Panc1 (cell line): ENCODE measurements around the gene GSX2. TPM values are rescaled to one million over a fixed set of nuclear protein-coding genes. Genes with fewer than 3 reads are reported as not detected.

Experiments used
- ATAC-seq: fragments of 200-7000 bp; cut with Tn5 transposase; 2 replicates; pipeline ENCODE4 v1.9.1; 2020; ENCODE audit warnings: mild to moderate bottlenecking, moderate library complexity
- BruUV-seq: library from RNA; stranded (reverse); fragments of 400-500 nt; replicated peaks from 2 replicates; lab custom pipeline; 2021; lab: Mats Ljungman, UMichigan
- CTCF ChIA-PET: fragments of 300-600 bp; sonication (Branson Sonifier 250); formaldehyde crosslinking; loops from one replicate; lab custom pipeline; 2022; ENCODE audit warnings: antibody characterized with exemption; lab: Charles Lee
- POLR2A ChIA-PET: fragments of 300-600 bp; sonication (Branson Sonifier 250); formaldehyde crosslinking; loops from one replicate; lab custom pipeline; 2022; ENCODE audit warnings: antibody characterized with exemption; lab: Charles Lee
- DNase-seq: peaks from one replicate; pipeline ENCODE4 v3.0.0-alpha.2; 2010; ENCODE audit warnings: low read depth, low spot score
- H3K27ac ChIP-seq: 2 replicates; pipeline ENCODE4 v1.5.1; 2011; ENCODE audit warnings: mild to moderate bottlenecking, low read length, inconsistent platforms
- H3K27me3 ChIP-seq: fragments of 200-500 bp; sonication (Bioruptor generic); 2 replicates; pipeline ENCODE4 v1.6.0; 2014; ENCODE audit warnings: low read length, inconsistent platforms; ENCODE audit not compliant: control insufficient read depth, insufficient read depth
- H3K36me3 ChIP-seq: fragments of 200-500 bp; sonication (Bioruptor generic); 2 replicates; pipeline ENCODE4 v1.5.1; 2014; ENCODE audit warnings: inconsistent platforms, mild to moderate bottlenecking, low read length, moderate library complexity; ENCODE audit not compliant: control insufficient read depth, insufficient read depth
- H3K4me1 ChIP-seq: 2 replicates; pipeline ENCODE4 v1.5.1; 2011; ENCODE audit warnings: inconsistent platforms, mild to moderate bottlenecking, low read length, moderate library complexity; ENCODE audit not compliant: control insufficient read depth, insufficient read depth
- H3K4me3 ChIP-seq, 2 experiments: 2 replicates each; pipeline ENCODE4 v1.5.1; 2011 to 2012; ENCODE audit warnings: low read depth in 2 of 2, low read length in 2 of 2, mild to moderate bottlenecking in 2 of 2, inconsistent platforms in 1 of 2, moderate library complexity in 1 of 2
- H3K9me3 ChIP-seq: fragments of 200-500 bp; sonication (Bioruptor generic); 2 replicates; pipeline ENCODE4 v1.5.1; 2014; ENCODE audit warnings: low read depth, mild to moderate bottlenecking, inconsistent platforms, low read length, moderate library complexity; ENCODE audit not compliant: control insufficient read depth, insufficient read depth
- POLR2AphosphoS5 ChIP-seq: IDR thresholded peaks from 2 replicates; pipeline ENCODE4 v1.6.1; 2012; ENCODE audit warnings: mild to moderate bottlenecking, low read depth, low read length, moderate library complexity
- SIN3A ChIP-seq: IDR thresholded peaks from 2 replicates; pipeline ENCODE4 v1.6.1; 2012; ENCODE audit warnings: low read depth, mild to moderate bottlenecking, low read length, moderate library complexity, borderline replicate concordance; ENCODE audit not compliant: insufficient read depth
- TCF7L2 ChIP-seq: IDR thresholded peaks from 2 replicates; pipeline ENCODE4 v1.6.1; 2011; ENCODE audit warnings: mild to moderate bottlenecking, low read depth, low read length, inconsistent platforms
- in situ Hi-C: cut with HindIII; loops from 2 replicates; pipeline ENCODE4 v1.10.0; 2016; ENCODE audit warnings: low sequenced_read_pairs, low pct_unique_long_range_greater_than_20kb
- intact Hi-C: fragments of 100-400 bp; cut with micrococcal nuclease; formaldehyde crosslinking; loops from one replicate; pipeline ENCODE4 v1.10.0; 2022; ENCODE audit not compliant: unreplicated experiment
- total RNA-seq: library from RNA; stranded (reverse); gene quantifications from one replicate; pipeline ENCODE4 v1.2.1, GENCODE V29; 2021; ENCODE audit not compliant: unreplicated experiment
- TF ChIP-seq, protein P1 (sequence below), 2 experiments: IDR thresholded peaks; 2 replicates each; pipeline ENCODE4 v1.6.1; 2011 to 2012; ENCODE audit warnings: low read depth in 2 of 2, control low read depth in 1 of 2, low read length in 1 of 2, mild to moderate bottlenecking in 1 of 2, moderate library complexity in 1 of 2; ENCODE audit not compliant: insufficient read depth in 1 of 2
- TF ChIP-seq, protein P2 (sequence below): fragments of 450-650 bp; IDR thresholded peaks from 2 replicates; pipeline ENCODE4 v1.5.1; 2017; ENCODE audit warnings: mild to moderate bottlenecking

The GSX2 gene
- total RNA-seq, 1 experiment from 2014 or later, result not detected

DNA sequence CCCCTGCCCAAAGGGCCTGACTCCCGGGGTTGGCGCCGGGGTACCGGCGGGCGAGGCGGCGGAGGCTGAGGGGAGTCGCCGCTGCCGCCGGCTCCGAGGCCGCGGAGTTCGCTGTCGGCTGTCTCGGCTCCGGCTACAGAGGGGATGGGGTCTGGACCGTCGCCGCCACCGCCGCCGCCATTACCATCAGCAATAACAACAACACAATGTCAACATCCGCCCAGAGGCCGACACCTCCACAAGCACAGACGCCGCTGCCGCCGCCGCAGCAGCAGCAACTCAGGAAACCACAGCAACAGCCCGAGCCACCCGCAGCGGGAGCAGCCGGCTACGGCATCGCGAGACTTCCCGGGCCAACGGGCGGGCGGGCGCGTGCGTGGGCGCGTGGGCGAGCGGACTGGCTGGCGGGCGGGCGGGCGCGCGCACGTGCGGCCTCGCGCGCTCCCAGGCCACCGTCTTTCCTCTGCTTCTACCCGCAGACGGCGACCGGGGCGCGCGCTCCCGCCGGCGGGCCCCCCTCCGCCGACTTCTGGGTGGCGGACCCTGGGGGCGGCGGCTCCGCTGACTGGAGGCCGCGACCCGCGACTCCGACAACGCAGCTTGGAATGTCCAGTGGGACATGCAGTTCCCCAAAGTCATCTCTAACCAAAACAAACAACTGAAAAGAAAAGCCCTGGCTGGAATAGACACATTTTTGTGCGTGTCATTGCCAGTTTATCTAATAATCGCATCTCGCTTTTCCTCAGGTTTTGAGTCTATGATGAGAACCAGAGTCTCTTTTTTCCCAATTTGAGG is 35.4 kb upstream of the GSX2 start, which contains the start of gene CHIC2:
TSS of gene CHIC2 (minus strand) at position 289 of the 795 bp plus-strand sequence. CDS start 305 bp downstream, outside the sequence.
- Histone ChIP-seq H3K27me3 (no peaks in the 10 kb centered on the region), H3K27ac (peak within 1 kb of the TSS; percentile 89), H3K36me3 (no peaks in the 10 kb centered on the region; the same call in 1 of the 2 replicates), H3K4me3 (peak within 1 kb of the TSS; percentile 80 to 90), H3K4me1 (peaks cover 15% of the 10 kb centered on the region), H3K9me3 (no peaks in the 10 kb centered on the region)
- ATAC-seq, result peak; percentile 95
- DNase-seq, result no peak
- CTCF ChIA-PET, result no interaction called here
- TF ChIP-seq, protein P1, sequence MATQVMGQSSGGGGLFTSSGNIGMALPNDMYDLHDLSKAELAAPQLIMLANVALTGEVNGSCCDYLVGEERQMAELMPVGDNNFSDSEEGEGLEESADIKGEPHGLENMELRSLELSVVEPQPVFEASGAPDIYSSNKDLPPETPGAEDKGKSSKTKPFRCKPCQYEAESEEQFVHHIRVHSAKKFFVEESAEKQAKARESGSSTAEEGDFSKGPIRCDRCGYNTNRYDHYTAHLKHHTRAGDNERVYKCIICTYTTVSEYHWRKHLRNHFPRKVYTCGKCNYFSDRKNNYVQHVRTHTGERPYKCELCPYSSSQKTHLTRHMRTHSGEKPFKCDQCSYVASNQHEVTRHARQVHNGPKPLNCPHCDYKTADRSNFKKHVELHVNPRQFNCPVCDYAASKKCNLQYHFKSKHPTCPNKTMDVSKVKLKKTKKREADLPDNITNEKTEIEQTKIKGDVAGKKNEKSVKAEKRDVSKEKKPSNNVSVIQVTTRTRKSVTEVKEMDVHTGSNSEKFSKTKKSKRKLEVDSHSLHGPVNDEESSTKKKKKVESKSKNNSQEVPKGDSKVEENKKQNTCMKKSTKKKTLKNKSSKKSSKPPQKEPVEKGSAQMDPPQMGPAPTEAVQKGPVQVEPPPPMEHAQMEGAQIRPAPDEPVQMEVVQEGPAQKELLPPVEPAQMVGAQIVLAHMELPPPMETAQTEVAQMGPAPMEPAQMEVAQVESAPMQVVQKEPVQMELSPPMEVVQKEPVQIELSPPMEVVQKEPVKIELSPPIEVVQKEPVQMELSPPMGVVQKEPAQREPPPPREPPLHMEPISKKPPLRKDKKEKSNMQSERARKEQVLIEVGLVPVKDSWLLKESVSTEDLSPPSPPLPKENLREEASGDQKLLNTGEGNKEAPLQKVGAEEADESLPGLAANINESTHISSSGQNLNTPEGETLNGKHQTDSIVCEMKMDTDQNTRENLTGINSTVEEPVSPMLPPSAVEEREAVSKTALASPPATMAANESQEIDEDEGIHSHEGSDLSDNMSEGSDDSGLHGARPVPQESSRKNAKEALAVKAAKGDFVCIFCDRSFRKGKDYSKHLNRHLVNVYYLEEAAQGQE (IDR thresholded peaks at IDR 0.05; ENCODE audit: insufficient read depth in 1 of 2, low read depth in 2 of 2, low read length in 1 of 2), result no peak
- TF ChIP-seq POLR2AphosphoS5 (peak; percentile 53; the same call in 1 of the 2 replicates), SIN3A (no peak; the same call in 1 of the 2 replicates)
- POLR2A ChIA-PET, result no interaction called here
- intact Hi-C loops, result no loop called here
- in situ Hi-C loops, result no loop called here
- BruUV-seq, result no TSS peak

DNA sequence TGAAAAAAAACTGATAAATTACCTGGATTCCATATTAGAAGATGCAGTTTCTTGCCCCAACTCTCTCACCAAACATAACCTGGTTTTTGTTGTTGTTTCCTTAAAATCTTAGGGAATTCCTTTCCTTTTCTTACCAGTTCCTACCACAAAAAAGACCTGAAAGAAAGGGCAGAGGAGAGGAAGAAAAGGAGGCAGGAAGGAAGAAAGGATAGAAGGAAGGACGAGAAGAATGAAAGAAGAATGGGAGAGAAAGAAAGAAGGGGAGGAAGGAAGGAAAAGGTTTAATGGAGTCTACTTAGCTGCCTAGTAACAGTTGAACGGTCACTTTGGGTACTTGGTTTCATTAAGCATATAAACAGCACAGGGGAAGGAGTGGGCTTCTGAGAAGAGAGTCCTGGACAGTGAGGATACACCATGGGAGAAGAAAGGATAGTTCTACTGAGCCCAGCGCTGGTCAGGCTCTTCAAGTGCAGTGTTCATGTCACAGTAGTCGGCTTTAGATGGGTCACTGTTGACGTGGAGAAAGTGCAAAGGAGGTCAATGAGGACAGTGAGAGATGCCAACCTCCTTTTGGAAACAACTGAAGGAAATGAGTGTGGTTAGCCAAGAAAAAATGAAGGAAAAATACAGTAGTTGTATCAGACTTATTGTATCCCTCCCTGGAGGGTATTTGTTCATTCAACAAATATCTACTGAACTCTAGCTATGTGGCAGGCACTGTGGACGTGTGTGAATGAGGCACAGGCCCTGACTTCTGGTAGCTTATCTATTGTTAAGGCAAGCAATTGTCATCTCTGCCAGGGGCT is 34.5 kb upstream of the GSX2 start:
- Histone ChIP-seq H3K4me1 (peaks cover 15% of the 10 kb centered on the region), H3K4me3 (peak overlapping the region in 1 of 2 experiments; percentile 80; a peak in 3 of 4 replicates), H3K36me3 (no peaks in the 10 kb centered on the region; the same call in 1 of the 2 replicates), H3K27me3 (no peaks in the 10 kb centered on the region), H3K27ac (peak overlapping the region; percentile 89), H3K9me3 (no peaks in the 10 kb centered on the region)
- POLR2A ChIA-PET, result interaction anchor here (0.5 kb wide), 1 partner anchor 25 kb away, joined by 12 read pairs; no protein-coding TSS in a partner anchor
- DNase-seq, result no peak
- CTCF ChIA-PET, result no interaction called here
- BruUV-seq, result no TSS peak
- TF ChIP-seq SIN3A (no peak), TCF7L2 (no peak), POLR2AphosphoS5 (no peak)
- TF ChIP-seq, protein P2, sequence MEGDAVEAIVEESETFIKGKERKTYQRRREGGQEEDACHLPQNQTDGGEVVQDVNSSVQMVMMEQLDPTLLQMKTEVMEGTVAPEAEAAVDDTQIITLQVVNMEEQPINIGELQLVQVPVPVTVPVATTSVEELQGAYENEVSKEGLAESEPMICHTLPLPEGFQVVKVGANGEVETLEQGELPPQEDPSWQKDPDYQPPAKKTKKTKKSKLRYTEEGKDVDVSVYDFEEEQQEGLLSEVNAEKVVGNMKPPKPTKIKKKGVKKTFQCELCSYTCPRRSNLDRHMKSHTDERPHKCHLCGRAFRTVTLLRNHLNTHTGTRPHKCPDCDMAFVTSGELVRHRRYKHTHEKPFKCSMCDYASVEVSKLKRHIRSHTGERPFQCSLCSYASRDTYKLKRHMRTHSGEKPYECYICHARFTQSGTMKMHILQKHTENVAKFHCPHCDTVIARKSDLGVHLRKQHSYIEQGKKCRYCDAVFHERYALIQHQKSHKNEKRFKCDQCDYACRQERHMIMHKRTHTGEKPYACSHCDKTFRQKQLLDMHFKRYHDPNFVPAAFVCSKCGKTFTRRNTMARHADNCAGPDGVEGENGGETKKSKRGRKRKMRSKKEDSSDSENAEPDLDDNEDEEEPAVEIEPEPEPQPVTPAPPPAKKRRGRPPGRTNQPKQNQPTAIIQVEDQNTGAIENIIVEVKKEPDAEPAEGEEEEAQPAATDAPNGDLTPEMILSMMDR, result no peak
- TF ChIP-seq, protein P1 (IDR thresholded peaks at IDR 0.05; ENCODE audit: insufficient read depth in 1 of 2, low read depth in 2 of 2, low read length in 1 of 2), result no peak
- in situ Hi-C loops (no loop called here), intact Hi-C loops (no loop called here)
- ATAC-seq, result no peak
